SJSA1 (cell line): ENCODE results near the gene SLC39A1. TPM values are rescaled to one million over a fixed set of nuclear protein-coding genes. Genes with fewer than 3 reads are reported as not detected.
"Not testable (repeated sequence)": the region's sequence is repeated elsewhere in the genome, so short reads cannot be mapped to it uniquely, and the experiment has no call there.

Experiments used
- DNase-seq, 2 experiments: peaks; one replicate each; pipeline ENCODE4 v3.0.0-alpha.2; 2015 to 2020; ENCODE audit warnings: low spot score in 2 of 2, low read depth in 1 of 2
- H3K27ac ChIP-seq: fragments of 250-450 bp; sonication (Bioruptor Pico); 2 replicates; pipeline ENCODE4 v1.5.1; 2020; ENCODE audit warnings: mild to moderate bottlenecking, moderate library complexity
- H3K27me3 ChIP-seq: fragments of 250-450 bp; sonication (Bioruptor Pico); replicated peaks from 2 replicates; pipeline ENCODE4 v1.5.1; 2020; ENCODE audit warnings: mild to moderate bottlenecking, moderate library complexity
- H3K36me3 ChIP-seq: fragments of 250-450 bp; sonication (Bioruptor Pico); 2 replicates; pipeline ENCODE4 v1.5.1; 2020; ENCODE audit warnings: mild to moderate bottlenecking
- H3K4me1 ChIP-seq: fragments of 250-450 bp; sonication (Bioruptor Pico); replicated peaks from 2 replicates; pipeline ENCODE4 v1.6.1; 2021; ENCODE audit warnings: mild to moderate bottlenecking
- H3K4me3 ChIP-seq: fragments of 250-450 bp; sonication (Bioruptor Pico); 2 replicates; pipeline ENCODE4 v1.5.1; 2020; ENCODE audit warnings: mild to moderate bottlenecking
- H3K9me3 ChIP-seq: fragments of 250-450 bp; sonication (Bioruptor Pico); replicated peaks from 2 replicates; pipeline ENCODE4 v1.5.1; 2020; ENCODE audit warnings: mild to moderate bottlenecking
- total RNA-seq: library from RNA; depleted of rRNA; stranded (reverse); fragments of >200 nt; shearing (Covaris generic); gene quantifications from 2 replicates; pipeline ENCODE4 v1.2.3, GENCODE V29; 2014; rRNA removed

SLC39A1 gene
- total RNA-seq, 1 experiment from 2014 or later = 153 TPM

DNA sequence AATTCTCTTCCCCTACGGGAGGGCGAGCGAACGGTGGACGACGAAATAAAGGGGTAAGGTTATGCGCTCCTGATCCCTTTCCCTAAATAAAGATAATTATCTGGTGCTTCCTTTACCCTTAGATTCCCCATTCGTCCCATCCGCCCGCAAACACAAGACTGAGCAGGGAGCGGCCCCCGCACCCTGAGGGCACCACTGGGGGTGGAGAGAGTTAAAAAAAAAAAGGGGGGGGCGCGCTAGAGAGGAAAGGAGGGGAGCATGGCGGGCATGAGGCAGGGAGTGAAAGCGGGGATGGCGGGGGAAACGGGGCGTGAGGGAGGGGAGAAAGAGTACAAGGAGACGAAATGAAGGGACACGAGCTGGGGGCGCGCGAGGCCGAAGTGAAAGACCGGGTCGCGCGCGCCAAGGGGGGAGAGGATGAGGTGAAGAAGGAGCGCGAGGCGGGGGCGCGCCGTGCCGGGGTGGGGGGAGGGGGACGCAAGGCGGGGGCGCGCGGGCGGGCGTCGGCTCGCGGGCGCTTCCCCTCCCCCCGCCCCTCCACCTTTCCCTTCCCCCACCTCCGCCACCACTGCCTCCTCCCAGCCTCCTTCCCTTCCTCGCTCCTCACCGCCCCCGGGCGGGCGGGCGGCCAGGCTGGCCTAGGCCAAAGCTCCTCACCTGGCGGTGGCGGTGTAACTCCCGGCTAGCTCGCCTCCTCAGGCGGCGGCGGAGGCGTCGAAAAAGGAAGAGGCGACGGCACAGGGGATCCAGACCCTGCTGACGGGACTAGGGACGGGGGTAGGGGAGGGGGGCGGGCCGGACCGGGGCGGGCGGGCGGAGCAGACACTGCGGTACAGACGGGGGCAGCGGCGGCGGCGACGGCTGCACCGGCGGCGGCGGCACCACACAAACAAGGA, 41.0 kb downstream of the SLC39A1 start:
- Histone ChIP-seq H3K9me3 (no peaks in the 10 kb centered on the region), H3K27ac (no peak overlapping the region), H3K4me3 (peak overlapping the region; percentile 48), H3K36me3 (peaks cover 4% of the 10 kb centered on the region), H3K27me3 (no peaks in the 10 kb centered on the region), H3K4me1 (peaks cover 22% of the 10 kb centered on the region)
- DNase-seq = peak; percentile 31 to 49

GRCh38 chr1:153921803-153922075, 41.6 kb downstream of the SLC39A1 start:
- Histone ChIP-seq H3K4me3 (peak overlapping the region; percentile 48), H3K36me3 (peaks cover 4% of the 10 kb centered on the region), H3K27ac (no peak overlapping the region), H3K4me1 (peaks cover 22% of the 10 kb centered on the region), H3K27me3 (no peaks in the 10 kb centered on the region), H3K9me3 (no peaks in the 10 kb centered on the region)
- no peak for DNase-seq

DNA sequence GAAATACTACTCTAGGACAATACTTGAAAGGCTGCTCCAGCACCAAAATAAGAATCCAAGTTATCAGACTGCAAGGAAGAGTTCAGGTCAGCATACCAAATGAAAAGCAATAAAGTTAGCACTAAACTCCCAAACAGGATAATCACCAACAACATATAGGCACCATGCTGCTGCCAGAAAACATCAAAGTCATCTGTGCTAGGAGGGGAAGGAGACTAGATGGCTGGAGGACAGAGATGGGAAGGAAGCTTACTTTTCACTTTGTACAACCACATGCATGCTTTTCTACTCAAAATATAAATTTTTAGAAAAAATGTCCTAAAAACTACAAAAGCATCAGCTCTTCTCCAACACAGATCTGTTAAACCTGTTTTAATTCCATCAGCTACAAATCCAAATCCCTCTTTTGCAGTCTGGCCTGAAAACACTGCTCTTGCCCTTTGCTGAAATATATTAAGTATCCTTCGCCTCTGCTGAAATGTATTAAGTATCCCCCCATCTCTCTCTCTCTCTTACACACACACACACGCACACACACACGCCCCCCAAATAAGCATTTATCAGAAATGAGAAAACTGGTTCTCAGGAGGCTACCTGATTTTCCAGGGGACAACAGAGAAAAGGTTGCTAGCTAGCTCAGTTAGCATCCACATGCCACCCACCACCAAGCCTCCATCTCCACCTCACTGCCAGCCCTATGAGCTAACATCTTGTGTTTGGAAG, 42.1 kb downstream of the SLC39A1 start:
- Histone ChIP-seq H3K36me3 (peaks cover 4% of the 10 kb centered on the region), H3K4me3 (peak overlapping the region; percentile 48), H3K27ac (no peak overlapping the region), H3K4me1 (peaks cover 22% of the 10 kb centered on the region), H3K9me3 (no peaks in the 10 kb centered on the region), H3K27me3 (no peaks in the 10 kb centered on the region)
- DNase-seq = no peak

DNA sequence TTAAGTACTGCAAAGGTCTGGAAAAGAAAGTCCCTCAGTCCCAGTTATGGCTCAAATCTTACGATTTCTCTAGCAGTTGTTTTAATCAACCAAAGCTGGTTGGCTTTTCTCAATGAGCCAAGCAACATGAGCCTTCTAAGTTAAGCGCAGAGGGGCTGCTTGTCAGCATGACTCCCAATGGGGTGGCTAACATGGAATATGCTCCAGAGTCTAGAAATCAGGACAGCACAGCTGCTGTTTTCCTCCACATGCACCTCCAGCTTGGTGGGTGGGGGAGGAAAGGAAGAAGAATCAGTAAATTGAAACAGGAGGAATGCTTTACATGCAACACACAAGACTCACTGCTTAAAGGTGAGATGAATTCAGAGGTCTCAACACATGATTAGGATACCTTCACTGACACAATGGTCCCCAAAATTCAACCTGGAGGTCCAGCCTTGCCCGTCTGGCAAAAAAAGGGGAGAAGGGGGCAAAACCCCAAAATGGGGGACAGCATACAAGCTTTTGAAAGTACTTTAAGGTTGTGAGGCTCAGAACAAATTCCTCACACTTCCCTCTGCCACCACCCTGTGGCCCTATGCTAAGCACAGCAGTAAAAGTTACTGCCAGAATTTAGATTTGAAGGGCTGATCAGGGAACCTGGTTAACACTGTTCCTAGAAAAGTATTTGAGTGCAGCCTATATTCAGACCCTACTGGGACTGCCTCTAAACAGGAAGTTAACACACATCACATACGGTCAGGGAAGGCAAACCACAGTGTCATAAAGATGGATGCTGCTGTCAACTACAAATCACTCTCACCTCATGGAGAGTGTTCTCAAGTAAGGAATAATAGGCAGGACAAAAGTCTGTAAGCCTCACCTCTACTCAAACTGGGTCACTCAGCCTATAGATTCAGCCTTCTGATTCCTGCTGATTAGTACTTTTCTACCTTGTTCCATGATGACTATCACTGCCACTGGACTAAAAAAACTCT, 43.2 kb downstream of the SLC39A1 start:
- no peak for DNase-seq
- Histone ChIP-seq H3K27ac (no peak overlapping the region), H3K36me3 (peaks cover 4% of the 10 kb centered on the region), H3K27me3 (no peaks in the 10 kb centered on the region), H3K4me3 (no peak overlapping the region), H3K4me1 (peaks cover 22% of the 10 kb centered on the region), H3K9me3 (no peaks in the 10 kb centered on the region)

DNA sequence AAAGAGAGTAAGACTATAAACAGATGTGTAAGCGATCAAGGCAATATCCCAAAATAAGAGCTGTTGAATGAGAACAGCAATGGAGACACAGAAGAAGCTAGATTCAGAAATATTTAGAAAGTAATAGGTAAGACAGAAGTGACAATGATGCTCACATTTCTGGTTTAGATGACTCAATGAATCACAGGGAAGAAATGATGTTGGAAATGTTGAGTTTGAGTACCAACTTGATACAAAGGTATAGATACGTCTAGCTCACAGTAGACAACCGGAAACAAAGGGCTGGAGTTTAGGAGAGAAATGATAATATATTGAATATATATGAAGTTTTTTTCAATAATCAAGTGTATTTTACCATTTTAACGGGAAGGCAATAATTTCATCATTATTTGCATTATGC, 47.0 kb downstream of the SLC39A1 start:
- no peak overlapping the region for H3K27ac ChIP-seq
- DNase-seq = no peak
- no peaks in the 10 kb centered on the region for H3K27me3 ChIP-seq
- no peaks in the 10 kb centered on the region for H3K9me3 ChIP-seq
- peaks cover 4% of the 10 kb centered on the region for H3K36me3 ChIP-seq
- H3K4me1 ChIP-seq = peaks cover 11% of the 10 kb centered on the region; the same call in 1 of the 2 replicates
- no peak overlapping the region for H3K4me3 ChIP-seq

DNA sequence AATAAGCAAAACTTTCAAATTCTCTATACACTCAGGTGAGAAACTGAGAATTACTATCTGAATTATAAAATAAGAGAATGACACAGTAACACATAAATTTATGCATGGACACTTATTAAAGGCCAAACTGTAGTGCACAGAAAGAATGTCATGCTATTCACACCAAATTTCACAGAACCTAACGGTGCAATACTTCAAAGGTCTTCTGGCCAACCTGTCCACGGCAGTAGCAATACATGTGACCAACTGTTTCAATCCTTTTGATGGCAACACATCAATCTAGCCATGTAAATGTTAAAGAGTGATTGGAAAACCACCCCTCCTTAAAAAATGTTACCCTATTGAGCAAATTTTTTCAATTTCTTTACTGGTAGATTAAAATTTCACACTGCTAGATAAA, 51.0 kb downstream of the SLC39A1 start:
- no peak overlapping the region for H3K27ac ChIP-seq
- H3K36me3 ChIP-seq = peaks cover 3% of the 10 kb centered on the region
- H3K9me3 ChIP-seq = no peaks in the 10 kb centered on the region; the same call in 1 of the 2 replicates
- H3K27me3 ChIP-seq = no peaks in the 10 kb centered on the region
- no peak overlapping the region for H3K4me3 ChIP-seq
- H3K4me1 ChIP-seq = no peaks in the 10 kb centered on the region
- DNase-seq = no peak

DNA sequence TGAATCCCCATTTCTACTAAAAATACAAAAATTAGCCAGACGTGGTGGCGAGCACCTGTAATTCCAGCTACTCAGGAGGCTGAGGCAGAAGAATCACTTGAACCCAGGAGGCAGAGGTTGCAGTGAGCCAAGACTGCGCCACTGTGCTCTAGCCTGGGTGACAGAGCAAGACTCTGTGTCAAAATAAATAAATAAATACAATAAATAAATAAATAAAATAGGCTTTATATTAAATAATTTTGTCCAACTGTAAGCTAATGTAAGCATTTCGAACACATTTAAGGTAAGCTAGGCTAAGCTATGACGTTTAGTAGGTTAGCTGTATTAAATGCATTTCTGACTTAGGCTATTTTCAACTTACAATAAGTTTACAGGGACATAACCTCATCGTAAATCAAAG, 52.8 kb downstream of the SLC39A1 start:
- H3K4me1 ChIP-seq, H3K36me3 ChIP-seq, DNase-seq, H3K4me3 ChIP-seq, H3K27ac ChIP-seq, H3K27me3 ChIP-seq, H3K9me3 ChIP-seq: not testable (repeated sequence)

Other genes with a start within 250 kb of the SLC39A1 start
- gene INTS3, start 235.5 kb downstream of the SLC39A1 start, total RNA-seq = 17.2 and 23.4 TPM in 2 replicates
- gene SLC27A3, start 188.1 kb downstream of the SLC39A1 start, total RNA-seq = 5.7 and 11.9 TPM in 2 replicates
- 3.7 and 4.6 TPM in 2 replicates for gene GATAD2B, start 40.6 kb downstream of the SLC39A1 start, total RNA-seq
- gene DENND4B, start 16.8 kb downstream of the SLC39A1 start, total RNA-seq = 3.9 and 12.6 TPM in 2 replicates
- 10.0 and 10.3 TPM in 2 replicates for gene CRTC2, start 4.9 kb downstream of the SLC39A1 start, total RNA-seq
- gene CREB3L4, start 4.4 kb upstream of the SLC39A1 start, total RNA-seq = 3.2 and 4.0 TPM in 2 replicates
- 232 and 279 TPM in 2 replicates for gene JTB, start 14.1 kb upstream of the SLC39A1 start, total RNA-seq
- 33.5 and 36.2 TPM in 2 replicates for gene RAB13, start 22.8 kb upstream of the SLC39A1 start, total RNA-seq
- gene RPS27, start 27.2 kb upstream of the SLC39A1 start, total RNA-seq = 1,681 and 2,337 TPM in 2 replicates
- gene NUP210L, start 191.5 kb upstream of the SLC39A1 start, total RNA-seq = not detected in 2 replicates
- gene TPM3, start 228.6 kb upstream of the SLC39A1 start, total RNA-seq = 847 and 1,117 TPM in 2 replicates
- not detected in 2 replicates for gene CFAP141, start 242.8 kb upstream of the SLC39A1 start, total RNA-seq